CD4-positive, CD25-positive, alpha-beta regulatory T cell (primary cell): ENCODE measurements around the gene FHL3. TPM values are rescaled to one million over a fixed set of nuclear protein-coding genes. Genes with fewer than 3 reads are reported as not detected.
"Not testable (repeated sequence)": the region's sequence is repeated elsewhere in the genome, so short reads cannot be mapped to it uniquely, and the experiment has no call there.

Experiments used
- ATAC-seq, 2 donors: fragments of 150-1000 bp; cut with Tn5 transposase; one replicate each; pipeline ENCODE4 v1.10.0; 2021; ENCODE audit warnings: low read depth in 2 of 2, moderate number of reproducible peaks in 2 of 2, moderate library complexity in 1 of 2
- DNase-seq, 3 donors: peaks; one replicate each; pipeline versions ENCODE4 v3.0.0 to v3.0.0-alpha.2; 2012 to 2022; ENCODE audit warnings: mixed read lengths in 1 of 3
- H3K27ac ChIP-seq: one replicate; pipeline ENCODE4 v1.7.0; 2013; ENCODE audit warnings: mild to moderate bottlenecking, low read length; ENCODE audit not compliant: insufficient read depth, poor library complexity, severe bottlenecking
- H3K27me3 ChIP-seq: one replicate; pipeline ENCODE4 v1.7.0; 2013; ENCODE audit warnings: low read length; ENCODE audit not compliant: control insufficient read depth, insufficient read depth
- H3K36me3 ChIP-seq: one replicate; pipeline ENCODE4 v1.7.0; 2013; ENCODE audit warnings: mild to moderate bottlenecking, low read length, moderate library complexity; ENCODE audit not compliant: control insufficient read depth, insufficient read depth
- H3K4me1 ChIP-seq: 2 replicates; pipeline ENCODE4 v1.7.0; 2013; ENCODE audit warnings: mild to moderate bottlenecking, low read length; ENCODE audit not compliant: insufficient read depth, control insufficient read depth, poor library complexity, severe bottlenecking
- H3K4me3 ChIP-seq: one replicate; pipeline ENCODE4 v1.7.0; 2013; ENCODE audit warnings: low read depth, mild to moderate bottlenecking, low read length, moderate library complexity
- H3K9me3 ChIP-seq, 2 experiments: 1 replicate in 1 of 2; 2 replicates in 1 of 2; pipeline ENCODE4 v1.7.0; 2013; ENCODE audit warnings: low read length in 2 of 2, mild to moderate bottlenecking in 1 of 2, moderate library complexity in 1 of 2; ENCODE audit not compliant: control insufficient read depth in 2 of 2
- H3K27ac Mint-ChIP-seq, 3 donors: one replicate each; pipeline ENCODE4 v1.8.0; 2020 to 2022; ENCODE audit warnings: mild to moderate bottlenecking in 3 of 3, mixed read lengths in 3 of 3, moderate library complexity in 2 of 3
- H3K27me3 Mint-ChIP-seq: one replicate; pipeline ENCODE4 v1.8.0; 2022; ENCODE audit warnings: mild to moderate bottlenecking, mixed read lengths
- H3K36me3 Mint-ChIP-seq: one replicate; pipeline ENCODE4 v1.8.0; 2020; ENCODE audit warnings: mixed read lengths
- H3K4me1 Mint-ChIP-seq, 4 donors: one replicate each; pipeline ENCODE4 v1.8.0; 2020 to 2022; ENCODE audit warnings: mixed read lengths in 4 of 4, mild to moderate bottlenecking in 1 of 4
- H3K4me3 Mint-ChIP-seq, 4 donors: one replicate each; pipeline ENCODE4 v1.8.0; 2020 to 2022; ENCODE audit warnings: mild to moderate bottlenecking in 4 of 4, mixed read lengths in 4 of 4, moderate library complexity in 3 of 4
- H3K9me3 Mint-ChIP-seq, 7 donors: one replicate each; pipeline ENCODE4 v1.8.0; 2020 to 2022; ENCODE audit warnings: mixed read lengths in 7 of 7, mild to moderate bottlenecking in 3 of 7, moderate library complexity in 2 of 7
- polyA plus RNA-seq, 4 donors: library from polyadenylated mRNA; unstranded; fragments of 300-500 nt; fragmentation: Illumina TruSeq; gene quantifications; one replicate each; pipeline ENCODE4 v1.2.3, GENCODE V29; 2021
- total RNA-seq: library from RNA; stranded (reverse); gene quantifications from one replicate; pipeline ENCODE4 v1.2.3, GENCODE V29; 2022

Gene FHL3
- total and polyA plus RNA-seq, 5 donors from 2014 or later, result 4.6 to 20.8 (median 13.1) TPM

DNA sequence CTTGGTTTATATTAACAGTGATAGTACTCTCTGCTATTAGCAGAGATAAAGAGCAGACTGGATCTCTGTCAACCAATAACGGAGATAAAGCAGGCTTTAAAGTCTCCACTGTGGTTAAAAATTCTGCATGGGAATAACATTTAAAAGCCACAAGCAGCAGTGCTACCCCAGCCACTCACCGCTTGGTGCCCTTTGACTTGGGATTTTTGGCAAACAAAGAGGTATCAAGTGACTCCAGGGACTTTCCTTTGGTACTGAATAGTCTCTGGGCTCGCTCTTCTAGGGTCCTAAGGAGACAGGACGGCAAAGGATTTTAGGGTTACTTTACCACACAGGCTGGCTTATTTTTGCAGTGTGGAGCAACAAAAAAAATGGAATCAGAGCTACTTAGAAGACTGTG, 26.8 kb downstream of the FHL3 start:
- H3K9me3 ChIP-seq, result no peaks in the 10 kb centered on the region
- H3K9me3 Mint-ChIP-seq, result peaks cover 0 to 3% (median 0%) of the 10 kb centered on the region in 7 donors
- H3K4me1 ChIP-seq, result no peaks in the 10 kb centered on the region
- H3K36me3 Mint-ChIP-seq, result peaks cover 59% of the 10 kb centered on the region
- DNase-seq, result no peak
- ATAC-seq, result no peak
- no peak overlapping the region for H3K27ac Mint-ChIP-seq
- H3K4me3 ChIP-seq, result no peak overlapping the region
- no peak overlapping the region for H3K27ac ChIP-seq
- H3K27me3 Mint-ChIP-seq, result no peaks in the 10 kb centered on the region
- no peaks in the 10 kb centered on the region for H3K27me3 ChIP-seq
- H3K36me3 ChIP-seq, result peaks cover 84% of the 10 kb centered on the region
- no peak overlapping the region for H3K4me3 Mint-ChIP-seq
- H3K4me1 Mint-ChIP-seq, result peaks cover 7 to 20% (median 10%) of the 10 kb centered on the region in 4 donors

DNA sequence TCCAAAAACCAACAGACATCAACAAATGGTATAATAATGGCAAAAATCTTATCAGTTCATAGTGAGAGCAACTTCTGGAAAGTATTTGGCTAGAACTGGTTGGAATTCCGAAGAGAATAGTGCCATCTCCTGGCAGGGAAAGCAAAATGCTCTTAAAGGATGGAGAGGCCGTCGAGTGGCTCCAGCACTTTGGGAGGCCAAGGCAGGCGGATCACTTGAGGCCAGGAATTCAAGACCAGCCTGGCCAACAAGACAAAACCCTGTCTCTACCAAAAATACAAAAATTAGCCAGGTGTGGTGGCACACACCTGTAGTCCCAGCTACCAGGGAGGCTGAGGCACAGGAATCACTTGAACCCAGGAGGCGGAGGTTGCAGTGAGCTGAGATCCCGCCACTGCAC, 30.2 kb downstream of the FHL3 start:
- H3K36me3 ChIP-seq, result peaks cover 57% of the 10 kb centered on the region
- DNase-seq, result peak in 1 of 3 donors; percentile 28
- not testable (repeated sequence) for H3K4me3 Mint-ChIP-seq, ATAC-seq, H3K4me1 ChIP-seq, H3K9me3 ChIP-seq, H3K27me3 Mint-ChIP-seq, H3K27ac Mint-ChIP-seq, H3K27me3 ChIP-seq, H3K9me3 Mint-ChIP-seq, H3K27ac ChIP-seq, H3K4me3 ChIP-seq
- peaks cover 59% of the 10 kb centered on the region for H3K36me3 Mint-ChIP-seq
- H3K4me1 Mint-ChIP-seq, result peaks cover 20 to 30% (median 23%) of the 10 kb centered on the region in 4 donors

DNA sequence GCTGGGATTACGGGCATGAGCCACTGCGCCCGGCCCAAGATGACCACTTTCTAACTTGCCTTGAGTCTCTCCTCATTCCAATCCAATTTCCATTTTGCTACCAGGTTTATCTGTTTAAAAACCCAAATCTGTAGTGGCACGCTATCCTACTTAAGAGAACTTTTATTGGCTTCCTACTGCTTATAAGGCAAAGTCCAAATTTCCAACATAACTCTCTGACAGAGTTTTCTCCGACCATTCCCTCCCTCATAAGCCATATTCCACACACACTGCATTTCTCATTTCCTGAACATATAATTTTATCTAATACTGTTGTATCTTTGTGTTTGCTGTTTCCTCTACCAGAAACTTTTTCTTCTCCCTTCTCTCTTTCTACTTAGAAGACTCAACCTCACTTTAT, 30.7 kb downstream of the FHL3 start:
- Mint-ChIP-seq H3K36me3 (peaks cover 58% of the 10 kb centered on the region), H3K27ac (peak overlapping the region in 1 of 3 donors; percentile 57)

DNA sequence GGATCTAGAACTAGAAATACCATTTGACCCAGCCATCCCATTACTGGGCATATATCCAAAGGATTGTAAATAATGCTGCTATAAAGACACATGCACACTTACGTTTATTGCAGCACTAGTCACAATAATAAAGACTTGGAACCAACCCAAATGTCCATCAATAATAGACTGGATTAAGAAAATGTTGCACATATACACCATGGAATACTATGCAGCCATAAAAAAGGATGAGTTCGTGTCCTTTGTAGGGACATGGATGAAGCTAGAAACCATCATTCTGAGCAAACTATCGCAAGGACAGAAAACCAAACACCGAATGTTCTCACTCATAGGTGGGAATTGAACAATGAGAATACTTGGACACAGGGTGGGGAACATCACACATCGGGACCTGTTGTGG, 31.6 kb downstream of the FHL3 start:
- not testable (repeated sequence) for H3K9me3 Mint-ChIP-seq, H3K4me1 ChIP-seq, H3K27ac Mint-ChIP-seq, H3K4me3 ChIP-seq, DNase-seq, H3K9me3 ChIP-seq, ATAC-seq, H3K4me3 Mint-ChIP-seq, H3K27ac ChIP-seq, H3K27me3 ChIP-seq, H3K27me3 Mint-ChIP-seq
- H3K36me3 ChIP-seq, result peaks cover 57% of the 10 kb centered on the region
- Mint-ChIP-seq H3K4me1 (peaks cover 20 to 30% (median 23%) of the 10 kb centered on the region in 4 donors), H3K36me3 (peaks cover 58% of the 10 kb centered on the region)

More for the DNA sequence above, 30.7 kb downstream of the FHL3 start:
- no peak for DNase-seq
- H3K4me3 Mint-ChIP-seq, result peak overlapping the region in 1 of 4 donors; percentile 0
- H3K36me3 ChIP-seq, result peaks cover 57% of the 10 kb centered on the region
- no peaks in the 10 kb centered on the region for H3K9me3 ChIP-seq
- H3K27me3 Mint-ChIP-seq, result no peaks in the 10 kb centered on the region
- no peak overlapping the region for H3K4me3 ChIP-seq
- no peaks in the 10 kb centered on the region for H3K4me1 ChIP-seq
- no peak overlapping the region for H3K27ac ChIP-seq
- no peaks in the 10 kb centered on the region for H3K27me3 ChIP-seq
- no peak for ATAC-seq
- peaks cover 20 to 30% (median 24%) of the 10 kb centered on the region in 4 donors for H3K4me1 Mint-ChIP-seq
- peaks cover 0 to 6% (median 0%) of the 10 kb centered on the region in 7 donors for H3K9me3 Mint-ChIP-seq

DNA sequence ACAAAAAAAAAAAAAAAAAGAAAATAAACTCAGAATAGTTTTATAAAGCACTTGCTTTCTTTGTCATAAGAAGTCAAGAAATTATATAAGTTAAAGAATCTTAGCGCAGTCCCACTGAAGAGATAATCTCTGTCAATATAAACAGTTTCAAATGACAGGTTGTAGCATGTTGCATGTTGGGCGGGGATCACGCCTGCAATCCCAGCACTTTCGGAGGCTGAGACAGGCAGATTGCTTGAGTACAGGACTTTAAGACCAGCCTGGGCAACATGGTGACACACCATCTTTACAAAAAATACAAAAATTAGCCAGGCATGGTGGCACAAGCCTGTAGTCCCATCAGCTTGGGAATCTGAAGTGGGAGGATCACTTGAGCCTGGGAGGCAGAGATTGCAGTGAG, 40.0 kb downstream of the FHL3 start:
- Mint-ChIP-seq H3K4me3 (no peak overlapping the region), H3K27me3 (no peaks in the 10 kb centered on the region), H3K27ac (peak overlapping the region in 1 of 3 donors; percentile 15), H3K36me3 (peaks cover 40% of the 10 kb centered on the region), H3K4me1 (peaks cover 0 to 2% (median under 1%) of the 10 kb centered on the region in 4 donors), H3K9me3 (no peaks in the 10 kb centered on the region)
- Histone ChIP-seq H3K4me3 (no peak overlapping the region), H3K27me3 (no peaks in the 10 kb centered on the region), H3K36me3 (peaks cover 50% of the 10 kb centered on the region), H3K27ac (no peak overlapping the region), H3K9me3 (no peaks in the 10 kb centered on the region), H3K4me1 (no peaks in the 10 kb centered on the region)
- DNase-seq, result no peak
- ATAC-seq, result no peak

DNA sequence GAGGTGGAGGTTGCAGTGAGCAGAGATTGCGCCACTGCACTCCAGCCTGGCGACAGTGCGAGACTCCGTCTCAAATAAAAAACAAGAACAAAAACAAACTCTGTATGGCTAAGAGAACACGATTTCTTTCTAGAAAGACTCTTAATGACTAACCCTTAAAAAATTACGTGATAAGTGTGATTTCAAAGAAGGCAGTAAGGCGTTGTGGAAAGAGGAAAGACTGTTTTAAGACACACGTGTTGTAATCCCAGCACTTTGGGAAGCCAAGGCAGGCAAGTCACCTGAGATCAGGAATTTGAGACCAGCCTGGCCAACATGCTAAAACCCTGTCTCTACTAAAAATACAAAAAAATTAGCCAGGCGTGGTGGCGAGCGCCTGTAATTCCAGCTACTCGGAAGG, 41.2 kb downstream of the FHL3 start:
- H3K36me3 ChIP-seq, result peaks cover 52% of the 10 kb centered on the region
- not testable (repeated sequence) for H3K9me3 Mint-ChIP-seq, H3K27ac Mint-ChIP-seq, H3K27me3 ChIP-seq, H3K27ac ChIP-seq, DNase-seq, H3K4me3 Mint-ChIP-seq, H3K4me1 ChIP-seq, H3K9me3 ChIP-seq, ATAC-seq, H3K27me3 Mint-ChIP-seq, H3K4me3 ChIP-seq, H3K4me1 Mint-ChIP-seq
- H3K36me3 Mint-ChIP-seq, result peaks cover 36% of the 10 kb centered on the region

DNA sequence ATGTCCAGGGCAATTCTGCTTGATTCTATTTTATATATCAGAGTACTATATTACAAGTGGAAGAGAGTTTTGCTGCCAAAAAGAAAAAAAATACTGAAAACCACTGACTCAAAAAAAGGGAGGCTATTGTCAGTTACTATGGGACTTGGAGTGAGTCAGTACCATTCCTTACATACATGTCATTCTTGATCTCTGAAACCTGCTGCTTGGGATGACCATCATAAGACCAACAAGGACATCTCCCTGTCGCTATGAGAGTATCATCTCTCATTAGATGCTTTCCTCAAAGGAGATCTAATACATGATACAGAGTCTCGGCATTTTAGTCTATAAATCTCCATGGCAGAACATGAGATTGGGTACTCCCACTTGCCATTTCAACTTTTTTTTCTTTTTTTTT, 46.6 kb downstream of the FHL3 start:
- no peaks in the 10 kb centered on the region for H3K9me3 ChIP-seq
- no peak overlapping the region for H3K4me3 Mint-ChIP-seq
- H3K36me3 ChIP-seq, result peaks cover 48% of the 10 kb centered on the region
- H3K27ac Mint-ChIP-seq, result peak overlapping the region in 1 of 3 donors; percentile 20
- H3K9me3 Mint-ChIP-seq, result no peaks in the 10 kb centered on the region
- H3K4me1 Mint-ChIP-seq, result peaks cover 0 to 2% (median 0%) of the 10 kb centered on the region in 4 donors
- H3K27me3 Mint-ChIP-seq, result no peaks in the 10 kb centered on the region
- no peak overlapping the region for H3K4me3 ChIP-seq
- H3K4me1 ChIP-seq, result no peaks in the 10 kb centered on the region
- no peak for DNase-seq
- no peak for ATAC-seq
- peaks cover 34% of the 10 kb centered on the region for H3K36me3 Mint-ChIP-seq
- H3K27ac ChIP-seq, result no peak overlapping the region
- no peaks in the 10 kb centered on the region for H3K27me3 ChIP-seq

DNA sequence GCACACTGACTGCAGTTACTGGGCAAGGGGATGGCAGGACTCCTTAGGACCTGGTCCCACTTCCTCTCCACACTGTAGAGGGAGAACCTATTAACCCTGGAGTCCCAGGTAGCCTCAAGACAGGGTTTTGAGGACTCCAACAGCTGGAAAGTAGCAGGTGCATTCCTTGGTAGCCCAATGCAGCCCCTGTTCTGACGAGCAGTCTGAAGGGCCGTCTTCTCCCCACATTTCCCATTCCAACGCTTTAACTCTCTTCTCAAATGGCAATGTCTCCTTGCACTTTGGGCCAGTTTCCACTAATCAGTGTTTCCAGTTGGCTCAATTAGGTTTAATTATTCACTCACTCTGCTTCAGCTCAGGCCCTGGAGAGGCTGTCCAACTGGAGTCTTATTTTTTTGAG, 49.6 kb downstream of the FHL3 start:
- H3K9me3 Mint-ChIP-seq, result peaks cover 0 to 3% (median 0%) of the 10 kb centered on the region in 7 donors
- H3K36me3 Mint-ChIP-seq, result peaks cover 26% of the 10 kb centered on the region
- peaks cover 0 to 2% (median 0%) of the 10 kb centered on the region in 4 donors for H3K4me1 Mint-ChIP-seq

More for the DNA sequence above, 49.6 kb downstream of the FHL3 start:
- no peaks in the 10 kb centered on the region for H3K27me3 ChIP-seq
- no peaks in the 10 kb centered on the region for H3K4me1 ChIP-seq
- Mint-ChIP-seq H3K27ac (peak overlapping the region in 1 of 3 donors; percentile 12), H3K4me3 (no peak overlapping the region), H3K27me3 (no peaks in the 10 kb centered on the region)
- H3K27ac ChIP-seq, result no peak overlapping the region
- no peak for ATAC-seq
- no peaks in the 10 kb centered on the region for H3K9me3 ChIP-seq
- peaks cover 38% of the 10 kb centered on the region for H3K36me3 ChIP-seq
- DNase-seq, result no peak
- no peak overlapping the region for H3K4me3 ChIP-seq
